GM21515 (cell line): Measurements from ENCODE around the gene DLGAP4.
"Not testable (repeated sequence)": the region's sequence is repeated elsewhere in the genome, so short reads cannot be mapped to it uniquely, and the experiment has no call there.

Experiments
- ATAC-seq: cut with Tn5 transposase; IDR thresholded peaks from one replicate; pipeline ENCODE4 v1.9.1; 2021; ENCODE audit not compliant: unreplicated experiment

Gene DLGAP4

GRCh38 chr20:36372666-36373065, 66.5 kb downstream of the DLGAP4 start:
- no peak for ATAC-seq

- ATAC-seq = no peak
Measured at GRCh38 chr20:36373089-36373488, 67.0 kb downstream of the DLGAP4 start.

- no peak for ATAC-seq
Measured at GRCh38 chr20:36374995-36375394, 68.9 kb downstream of the DLGAP4 start.

- no peak for ATAC-seq
Measured at GRCh38 chr20:36377348-36378326, 71.5 kb downstream of the DLGAP4 start.

GRCh38 chr20:36378686-36379085, 72.5 kb downstream of the DLGAP4 start:
- no peak for ATAC-seq

GRCh38 chr20:36379914-36380313, 73.8 kb downstream of the DLGAP4 start:
- ATAC-seq = not testable (repeated sequence)

- ATAC-seq = no peak
Measured at GRCh38 chr20:36384022-36384619, 78.0 kb downstream of the DLGAP4 start.

- ATAC-seq = no peak
Measured at GRCh38 chr20:36385503-36385902, 79.4 kb downstream of the DLGAP4 start.

- ATAC-seq = no peak
Measured at GRCh38 chr20:36386236-36386635, 80.1 kb downstream of the DLGAP4 start.

- no peak for ATAC-seq
Measured at GRCh38 chr20:36390269-36390668, 84.1 kb downstream of the DLGAP4 start.

GRCh38 chr20:36390719-36391415, 84.7 kb downstream of the DLGAP4 start:
- no peak for ATAC-seq

GRCh38 chr20:36391456-36391855, 85.3 kb downstream of the DLGAP4 start:
- no peak for ATAC-seq

GRCh38 chr20:36391955-36392354, 85.8 kb downstream of the DLGAP4 start:
- no peak for ATAC-seq

GRCh38 chr20:36392989-36393388, 86.8 kb downstream of the DLGAP4 start:
- no peak for ATAC-seq

- ATAC-seq = no peak
Measured at GRCh38 chr20:36394340-36394965, 88.3 kb downstream of the DLGAP4 start.

- no peak for ATAC-seq
Measured at GRCh38 chr20:36396340-36396739, 90.2 kb downstream of the DLGAP4 start.

GRCh38 chr20:36396847-36397630, 90.9 kb downstream of the DLGAP4 start:
- no peak for ATAC-seq

- no peak for ATAC-seq
Measured at GRCh38 chr20:36398515-36398914, 92.4 kb downstream of the DLGAP4 start.

- ATAC-seq = no peak
Measured at GRCh38 chr20:36399147-36399968, 93.2 kb downstream of the DLGAP4 start.
